Measurements from ENCODE around the gene CD4. TPM values are rescaled to one million over a fixed set of nuclear protein-coding genes. Genes with fewer than 3 reads are reported as not detected.

The CD4 gene
- total RNA-seq, 6 donors from 2014 or later = 10.5 to 86.6 (median 35.6) TPM

- peaks cover 45 to 48% (median 46%) of the 10 kb centered on the region in 4 donors for H3K4me1 ChIP-seq
- peak overlapping the region in 3 of 4 donors; percentile 17 to 29 (median 26) for H3K4me3 ChIP-seq
- H3K36me3 ChIP-seq = peaks cover 0 to under 1% (median 0%) of the 10 kb centered on the region in 4 donors
- DNase-seq = peak; percentile 88 to 96
- no peaks in the 10 kb centered on the region for H3K9me3 ChIP-seq
- TF ChIP-seq EP300 (IDR thresholded peaks at IDR 0.05) (peak in 2 of 4 donors; percentile 19 to 24), POLR2AphosphoS5 (IDR thresholded peaks at IDR 0.05) (peak; percentile 60 to 65), POLR2A (IDR thresholded peaks at IDR 0.05) (peak in 1 of 4 donors; percentile 38), CTCF (IDR thresholded peaks at IDR 0.05) (no peak)
- peak overlapping the region; percentile 85 to 99 (median 86) for H3K27ac ChIP-seq
- WGBS, 2 donors = 4% methylated on average over 13 to 14 of the region's 16 CpGs
- ATAC-seq (ENCODE audit: low FRiP score in 2 of 2) = peak; percentile 90 to 94
- no peaks in the 10 kb centered on the region for H3K27me3 ChIP-seq
These were observed 25.1 kb upstream of the CD4 start for GRCh38 chr12:6764011-6764828.

- no peaks in the 10 kb centered on the region for H3K9me3 ChIP-seq
- no peak for ATAC-seq (ENCODE audit: low FRiP score in 2 of 2)
These were observed 24.2 kb upstream of the CD4 start for GRCh38 chr12:6765048-6765633.

GRCh38 chr12:6765634-6766581 is 23.4 kb upstream of the CD4 start, which contains the start of gene PTMS:
PTMS (plus strand) TSS chr12:6766363; CDS start chr12:6766706, 343 bp downstream.
- Histone ChIP-seq H3K9me3 (no peaks in the 10 kb centered on the region), H3K27me3 (no peaks in the 10 kb centered on the region), H3K36me3 (peaks cover 0 to 17% (median 14%) of the 10 kb centered on the region in 4 donors), H3K27ac (peak within 1 kb of the TSS; percentile 85 to 99 (median 86)), H3K4me3 (peak within 1 kb of the TSS; percentile 54 to 92 (median 72)), H3K4me1 (peaks cover 51 to 63% (median 54%) of the 10 kb centered on the region in 4 donors)
- ATAC-seq (ENCODE audit: low FRiP score in 2 of 2) (peak; percentile 45 to 66), DNase-seq (peak; percentile 74 to 94)
- TF ChIP-seq CTCF (IDR thresholded peaks at IDR 0.05) (no peak), EP300 (IDR thresholded peaks at IDR 0.05) (no peak), POLR2A (IDR thresholded peaks at IDR 0.05) (peak in 2 of 4 donors; percentile 50 to 81), POLR2AphosphoS5 (IDR thresholded peaks at IDR 0.05) (peak; percentile 77 to 97)
- WGBS, 2 donors = 3 to 4% methylated on average over 23 to 29 of the region's 63 CpGs

More at GRCh38 chr12:6765048-6765633, 24.2 kb upstream of the CD4 start:
- H3K4me1 ChIP-seq = peaks cover 49 to 57% (median 50%) of the 10 kb centered on the region in 4 donors
- H3K27me3 ChIP-seq = no peaks in the 10 kb centered on the region
- H3K36me3 ChIP-seq = peaks cover 0 to 9% (median 8%) of the 10 kb centered on the region in 4 donors
- H3K4me3 ChIP-seq = peak overlapping the region in 3 of 4 donors; percentile 54 to 92 (median 60)
- TF ChIP-seq EP300 (IDR thresholded peaks at IDR 0.05) = no peak
- no peak for TF ChIP-seq CTCF (IDR thresholded peaks at IDR 0.05)
- no peak for TF ChIP-seq POLR2AphosphoS5 (IDR thresholded peaks at IDR 0.05)
- no peak for TF ChIP-seq POLR2A (IDR thresholded peaks at IDR 0.05)
- DNase-seq = no peak
- peak overlapping the region; percentile 85 to 99 (median 86) for H3K27ac ChIP-seq
- 28 to 29% methylated on average over 7 of the region's 7 CpGs for WGBS, 2 donors

GRCh38 chr12:6766651-6767349 is 22.5 kb upstream of the CD4 start:
- peaks cover 0 to 21% (median 19%) of the 10 kb centered on the region in 4 donors for H3K36me3 ChIP-seq
- WGBS, 2 donors = 0 to 1% methylated on average over 30 to 75 of the region's 88 CpGs
- peaks cover 58 to 72% (median 63%) of the 10 kb centered on the region in 4 donors for H3K4me1 ChIP-seq
- TF ChIP-seq POLR2AphosphoS5 (IDR thresholded peaks at IDR 0.05) (peak; percentile 50 to 67), CTCF (IDR thresholded peaks at IDR 0.05) (peak; percentile 67 to 95 (median 92)), POLR2A (IDR thresholded peaks at IDR 0.05) (peak in 1 of 4 donors; percentile 7), EP300 (IDR thresholded peaks at IDR 0.05) (no peak)
- H3K4me3 ChIP-seq = peak overlapping the region; percentile 54 to 92 (median 72)
- ATAC-seq (ENCODE audit: low FRiP score in 2 of 2) (peak; percentile 77), DNase-seq (peak; percentile 88 to 96)
- no peaks in the 10 kb centered on the region for H3K9me3 ChIP-seq
- H3K27me3 ChIP-seq = no peaks in the 10 kb centered on the region
- H3K27ac ChIP-seq = peak overlapping the region; percentile 85 to 99 (median 86)

Data from upper lobe of left lung (tissue), 6 donors.